Uterus (tissue), 4 donors: ENCODE results near the gene MCM8. TPM values are rescaled to one million over a fixed set of nuclear protein-coding genes. Genes with fewer than 3 reads are reported as not detected.

Experiments used
- DNase-seq, 2 donors: peaks; one replicate each; pipeline ENCODE4 v3.0.0-alpha.2; 2019 to 2020
- H3K27ac ChIP-seq, 2 donors: fragments of 200-600 bp; sonication (generic); 1 replicate in 1 of 2; 2 replicates in 1 of 2; pipeline ENCODE4 v1.5.1; 2016 to 2018
- H3K27me3 ChIP-seq, 2 donors: fragments of 200-600 bp; sonication (generic); one replicate each; pipeline ENCODE4 v1.5.1; 2018 to 2019; ENCODE audit warnings: control low read depth in 1 of 2
- H3K36me3 ChIP-seq, 2 donors: fragments of 200-600 bp; sonication (generic); one replicate each; pipeline ENCODE4 v1.5.1; 2019; ENCODE audit warnings: control low read depth in 1 of 2
- H3K4me1 ChIP-seq, 2 donors: fragments of 200-600 bp; sonication (generic); one replicate each; pipeline ENCODE4 v1.5.1; 2018 to 2019; ENCODE audit warnings: control low read depth in 1 of 2
- H3K4me3 ChIP-seq, 2 donors: fragments of 200-600 bp; sonication (generic); 1 replicate in 1 of 2; 2 replicates in 1 of 2; pipeline ENCODE4 v1.5.1; 2018 to 2019; ENCODE audit warnings: mild to moderate bottlenecking in 1 of 2
- H3K9me3 ChIP-seq, 2 donors: fragments of 200-600 bp; sonication (generic); one replicate each; pipeline ENCODE4 v1.5.1; 2019; ENCODE audit warnings: control low read depth in 1 of 2
- POLR2A ChIP-seq, 2 donors: fragments of 450-650 bp; IDR thresholded peaks; one replicate each; pipeline ENCODE4 v1.6.1; 2016; ENCODE audit warnings: antibody characterized with exemption in 2 of 2, mild to moderate bottlenecking in 1 of 2, moderate library complexity in 1 of 2
- intact Hi-C: fragments of 100-400 bp; cut with DNase I; formaldehyde crosslinking; loops from one replicate; pipeline ENCODE4 v1.15.1; 2023; ENCODE audit warnings: low total_unique reads
- total RNA-seq, 4 donors: library from RNA; depleted of rRNA in 3 of 4; stranded (reverse); fragments of >200 nt in 3 of 4; gene quantifications; one replicate each; pipeline versions ENCODE4 v1.1.0 to v1.2.4, GENCODE V29; 2014 to 2023
- TF ChIP-seq, protein P1 (sequence below), 4 experiments: fragments of 200-600 bp in 2 of 4; fragments of 450-650 bp in 2 of 4; sonication (generic) in 2 of 4; IDR thresholded peaks; one replicate each; pipeline ENCODE4 v1.5.1; 2016 to 2019; ENCODE audit warnings: antibody characterized with exemption in 4 of 4, mild to moderate bottlenecking in 2 of 4, moderate library complexity in 1 of 4
- donor health status: DM: yes; HTN: yes; CAD: no.

MCM8 gene
- total RNA-seq, 4 donors from 2014 or later: 3.8 to 10.9 (median 8.7) TPM

DNA sequence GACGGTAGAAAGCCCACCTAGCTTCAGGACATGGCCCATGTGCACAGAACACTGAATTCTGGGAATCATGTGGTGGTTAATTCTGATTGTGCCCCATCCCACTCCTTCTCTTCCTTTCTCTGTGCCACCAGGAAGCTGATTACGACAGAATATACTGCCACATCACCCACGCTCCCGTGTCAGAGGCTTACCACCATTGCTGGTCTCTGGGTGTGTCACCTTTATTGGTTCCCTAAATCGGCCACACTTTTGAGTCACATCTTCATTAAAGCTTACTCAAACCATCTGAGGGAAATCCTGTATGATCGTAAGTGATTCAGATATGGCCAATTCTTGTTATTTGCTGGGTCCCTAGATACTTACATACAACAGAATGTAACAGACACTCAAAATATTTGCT, 3.2 kb upstream of the MCM8 start:
- H3K4me3 ChIP-seq: no peak overlapping the region
- H3K27ac ChIP-seq: no peak overlapping the region
- TF ChIP-seq, protein P1, sequence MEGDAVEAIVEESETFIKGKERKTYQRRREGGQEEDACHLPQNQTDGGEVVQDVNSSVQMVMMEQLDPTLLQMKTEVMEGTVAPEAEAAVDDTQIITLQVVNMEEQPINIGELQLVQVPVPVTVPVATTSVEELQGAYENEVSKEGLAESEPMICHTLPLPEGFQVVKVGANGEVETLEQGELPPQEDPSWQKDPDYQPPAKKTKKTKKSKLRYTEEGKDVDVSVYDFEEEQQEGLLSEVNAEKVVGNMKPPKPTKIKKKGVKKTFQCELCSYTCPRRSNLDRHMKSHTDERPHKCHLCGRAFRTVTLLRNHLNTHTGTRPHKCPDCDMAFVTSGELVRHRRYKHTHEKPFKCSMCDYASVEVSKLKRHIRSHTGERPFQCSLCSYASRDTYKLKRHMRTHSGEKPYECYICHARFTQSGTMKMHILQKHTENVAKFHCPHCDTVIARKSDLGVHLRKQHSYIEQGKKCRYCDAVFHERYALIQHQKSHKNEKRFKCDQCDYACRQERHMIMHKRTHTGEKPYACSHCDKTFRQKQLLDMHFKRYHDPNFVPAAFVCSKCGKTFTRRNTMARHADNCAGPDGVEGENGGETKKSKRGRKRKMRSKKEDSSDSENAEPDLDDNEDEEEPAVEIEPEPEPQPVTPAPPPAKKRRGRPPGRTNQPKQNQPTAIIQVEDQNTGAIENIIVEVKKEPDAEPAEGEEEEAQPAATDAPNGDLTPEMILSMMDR (IDR thresholded peaks at IDR 0.05): no peak
- TF ChIP-seq POLR2A (IDR thresholded peaks at IDR 0.05): no peak
- H3K36me3 ChIP-seq: no peaks in the 10 kb centered on the region
- peaks cover 0 to 8% of the 10 kb centered on the region in 2 donors for H3K4me1 ChIP-seq
- no peaks in the 10 kb centered on the region for H3K27me3 ChIP-seq
- DNase-seq: no peak
- H3K9me3 ChIP-seq: no peaks in the 10 kb centered on the region
- intact Hi-C loops: no loop called here

DNA sequence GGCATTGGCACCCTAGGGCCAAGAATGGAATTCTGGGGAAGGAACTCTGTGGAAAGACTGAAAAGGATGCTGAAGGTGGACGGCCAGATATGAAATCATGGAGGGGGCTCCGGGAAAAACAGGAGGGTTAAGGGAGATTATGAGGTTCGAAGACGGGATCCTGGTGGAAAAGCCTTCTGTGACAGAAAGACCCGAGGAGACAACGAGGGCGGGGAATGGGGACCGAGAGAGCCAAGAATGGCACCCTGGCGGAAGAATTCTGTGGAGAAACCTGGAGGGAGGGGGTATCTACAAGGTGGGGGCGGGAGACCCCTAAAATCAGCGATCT, 545 bp upstream of the MCM8 start:
- DNase-seq: no peak
- intact Hi-C loops: no loop called here
- H3K9me3 ChIP-seq: no peaks in the 10 kb centered on the region
- peaks cover 0 to 8% of the 10 kb centered on the region in 2 donors for H3K4me1 ChIP-seq
- peak overlapping the region; percentile 55 to 77 for H3K27ac ChIP-seq
- H3K27me3 ChIP-seq: no peaks in the 10 kb centered on the region
- no peak for TF ChIP-seq POLR2A (IDR thresholded peaks at IDR 0.05)
- TF ChIP-seq, protein P1 (IDR thresholded peaks at IDR 0.05): no peak
- peak overlapping the region; percentile 71 to 92 for H3K4me3 ChIP-seq
- no peaks in the 10 kb centered on the region for H3K36me3 ChIP-seq

DNA sequence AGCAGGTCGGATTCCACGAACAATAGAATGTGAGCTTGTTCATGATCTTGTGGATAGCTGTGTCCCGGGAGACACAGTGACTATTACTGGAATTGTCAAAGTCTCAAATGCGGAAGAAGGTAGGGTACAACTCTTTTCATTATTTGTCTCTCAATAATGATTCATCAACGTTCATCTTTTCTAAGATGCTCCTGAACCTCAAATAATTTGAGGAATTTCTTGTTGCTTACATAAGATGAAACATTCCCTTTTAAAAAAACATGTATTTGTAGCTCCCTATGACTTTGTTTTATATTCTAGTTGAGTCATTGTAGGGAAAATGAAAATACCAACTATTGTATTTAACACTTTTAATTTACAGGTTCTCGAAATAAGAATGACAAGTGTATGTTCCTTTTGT, 17.0 kb downstream of the MCM8 start:
- intact Hi-C loops: no loop called here
- Histone ChIP-seq H3K36me3 (no peaks in the 10 kb centered on the region), H3K4me1 (no peaks in the 10 kb centered on the region), H3K9me3 (no peaks in the 10 kb centered on the region), H3K27me3 (no peaks in the 10 kb centered on the region), H3K27ac (no peak overlapping the region), H3K4me3 (no peak overlapping the region)
- no peak for DNase-seq
- TF ChIP-seq, protein P1 (IDR thresholded peaks at IDR 0.05): no peak
- no peak for TF ChIP-seq POLR2A (IDR thresholded peaks at IDR 0.05)

DNA sequence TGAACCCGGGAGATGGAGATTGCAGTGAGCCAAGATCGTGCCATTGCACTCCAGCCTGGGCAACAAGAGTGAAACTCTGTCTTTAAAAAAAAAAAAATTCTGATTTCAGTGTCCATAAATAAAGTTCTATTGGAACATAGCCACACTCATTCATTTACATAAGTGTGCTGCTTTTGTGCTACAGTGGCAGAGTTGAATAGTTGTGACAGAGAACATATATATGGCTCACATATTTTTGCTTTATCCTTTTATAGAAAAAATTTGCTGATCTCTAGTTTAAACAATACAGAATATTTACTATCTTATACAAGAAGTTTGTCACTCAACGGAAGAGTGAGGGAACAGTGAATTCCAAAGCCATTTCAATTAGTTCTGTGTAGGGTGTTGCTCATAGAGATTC, 18.0 kb downstream of the MCM8 start:
- Histone ChIP-seq H3K27ac (no peak overlapping the region), H3K27me3 (no peaks in the 10 kb centered on the region), H3K4me3 (no peak overlapping the region), H3K9me3 (no peaks in the 10 kb centered on the region), H3K36me3 (no peaks in the 10 kb centered on the region), H3K4me1 (no peaks in the 10 kb centered on the region)
- TF ChIP-seq POLR2A (IDR thresholded peaks at IDR 0.05): no peak
- TF ChIP-seq, protein P1 (IDR thresholded peaks at IDR 0.05): no peak
- no peak for DNase-seq
- intact Hi-C loops: no loop called here

DNA sequence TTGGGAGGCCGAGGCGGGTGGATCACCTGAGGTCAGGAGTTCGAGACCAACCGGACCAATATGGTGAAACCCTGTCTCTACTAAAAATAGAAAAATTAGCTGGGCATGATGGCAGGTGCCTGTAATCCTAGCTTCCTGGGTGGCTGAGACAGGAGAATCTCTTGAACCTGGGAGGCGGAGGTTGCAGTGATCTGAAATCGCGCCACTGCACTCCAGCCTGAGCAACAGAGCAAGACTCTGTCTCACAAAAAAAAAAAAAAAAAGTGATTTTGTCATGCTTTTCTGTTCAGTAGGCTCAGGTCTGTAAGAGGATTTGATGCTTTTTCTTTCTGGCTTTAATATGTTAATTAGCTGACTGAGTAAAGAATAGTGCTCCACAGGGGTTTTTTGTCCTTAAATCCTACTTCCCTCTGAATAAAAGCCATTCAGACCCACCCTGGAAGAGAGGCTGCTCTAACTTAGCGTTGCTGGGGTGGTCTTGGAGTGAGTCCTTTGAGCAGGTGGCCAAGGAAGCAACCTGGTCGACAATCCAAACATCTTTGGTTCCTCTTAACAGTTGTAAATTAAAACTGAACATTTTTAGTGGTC, 19.0 kb downstream of the MCM8 start:
- intact Hi-C loops: no loop called here
- H3K4me3 ChIP-seq: no peak overlapping the region
- no peaks in the 10 kb centered on the region for H3K4me1 ChIP-seq
- no peak for TF ChIP-seq POLR2A (IDR thresholded peaks at IDR 0.05)
- TF ChIP-seq, protein P1 (IDR thresholded peaks at IDR 0.05): no peak
- no peak for DNase-seq
- no peaks in the 10 kb centered on the region for H3K9me3 ChIP-seq
- H3K36me3 ChIP-seq: no peaks in the 10 kb centered on the region
- no peak overlapping the region for H3K27ac ChIP-seq
- no peaks in the 10 kb centered on the region for H3K27me3 ChIP-seq
